Testis (tissue), 2 donors: ENCODE measurements around the gene LRMDA.

ENCODE experiments used
- POLR2A ChIP-seq: fragments of 450-650 bp; IDR thresholded peaks from one replicate; pipeline ENCODE4 v1.6.1; 2017; ENCODE audit warnings: antibody characterized with exemption, mild to moderate bottlenecking, moderate library complexity
- TF ChIP-seq, protein P1 (sequence below), 3 experiments: fragments of 450-650 bp in 2 of 3; fragments of 200-600 bp in 1 of 3; sonication (generic) in 1 of 3; IDR thresholded peaks; one replicate each; pipeline ENCODE4 v1.5.1; 2016 to 2019; ENCODE audit warnings: antibody characterized with exemption in 3 of 3, mild to moderate bottlenecking in 2 of 3, moderate library complexity in 1 of 3

DNA sequence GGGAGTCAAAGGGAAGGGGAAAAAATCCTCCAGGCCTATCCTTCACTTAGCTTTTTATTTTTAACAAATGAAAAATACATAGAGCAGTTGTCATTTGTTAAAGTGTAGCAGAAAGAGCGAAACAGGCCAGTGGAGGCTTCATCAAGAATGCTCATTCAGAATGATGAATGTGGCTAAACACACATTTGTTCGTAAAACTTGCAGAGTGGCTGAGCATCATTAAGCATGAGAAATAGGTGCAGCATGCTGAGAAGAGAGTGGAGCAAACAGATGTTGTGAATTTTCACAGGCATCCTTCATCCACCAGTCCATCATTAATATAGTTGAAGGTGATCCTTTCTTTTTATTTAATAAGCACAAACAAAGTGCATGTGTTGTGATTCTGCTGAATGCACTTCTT is 407.6 kb downstream of the LRMDA start:
- TF ChIP-seq, protein P1, sequence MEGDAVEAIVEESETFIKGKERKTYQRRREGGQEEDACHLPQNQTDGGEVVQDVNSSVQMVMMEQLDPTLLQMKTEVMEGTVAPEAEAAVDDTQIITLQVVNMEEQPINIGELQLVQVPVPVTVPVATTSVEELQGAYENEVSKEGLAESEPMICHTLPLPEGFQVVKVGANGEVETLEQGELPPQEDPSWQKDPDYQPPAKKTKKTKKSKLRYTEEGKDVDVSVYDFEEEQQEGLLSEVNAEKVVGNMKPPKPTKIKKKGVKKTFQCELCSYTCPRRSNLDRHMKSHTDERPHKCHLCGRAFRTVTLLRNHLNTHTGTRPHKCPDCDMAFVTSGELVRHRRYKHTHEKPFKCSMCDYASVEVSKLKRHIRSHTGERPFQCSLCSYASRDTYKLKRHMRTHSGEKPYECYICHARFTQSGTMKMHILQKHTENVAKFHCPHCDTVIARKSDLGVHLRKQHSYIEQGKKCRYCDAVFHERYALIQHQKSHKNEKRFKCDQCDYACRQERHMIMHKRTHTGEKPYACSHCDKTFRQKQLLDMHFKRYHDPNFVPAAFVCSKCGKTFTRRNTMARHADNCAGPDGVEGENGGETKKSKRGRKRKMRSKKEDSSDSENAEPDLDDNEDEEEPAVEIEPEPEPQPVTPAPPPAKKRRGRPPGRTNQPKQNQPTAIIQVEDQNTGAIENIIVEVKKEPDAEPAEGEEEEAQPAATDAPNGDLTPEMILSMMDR (IDR thresholded peaks at IDR 0.05): no peak
- TF ChIP-seq POLR2A: no peak
